CD4-positive, alpha-beta T cell (primary cell): ENCODE measurements around the gene HIGD1C. TPM values are rescaled to one million over a fixed set of nuclear protein-coding genes. Genes with fewer than 3 reads are reported as not detected.

Experiments used
- ATAC-seq: fragments of 200-7000 bp; cut with Tn5 transposase; one replicate; pipeline ENCODE4 v1.10.0; 2022; ENCODE audit warnings: mild to moderate bottlenecking; ENCODE audit not compliant: poor library complexity
- CTCF ChIA-PET: fragments of 350-600 bp; sonication (Branson Sonifier 250); formaldehyde crosslinking; loops from one replicate; lab custom pipeline; 2021; ENCODE audit warnings: antibody characterized with exemption, inconsistent platforms; lab: Charles Lee
- POLR2A ChIA-PET: fragments of 350-600 bp; sonication (Branson Sonifier 250); formaldehyde crosslinking; loops from one replicate; lab custom pipeline; 2021; ENCODE audit warnings: antibody characterized with exemption, inconsistent platforms; lab: Charles Lee
- DNase-seq, 14 experiments: peaks; one replicate each; pipeline ENCODE4 v3.0.0-alpha.2; 2013 to 2020; ENCODE audit warnings: mixed read lengths in 2 of 14
- H3K27ac ChIP-seq, 2 donors: one replicate each; pipeline versions ENCODE4 v1.5.1 to v1.7.0; 2013; ENCODE audit warnings: low read length in 2 of 2, low read depth in 1 of 2, mild to moderate bottlenecking in 1 of 2
- H3K27me3 ChIP-seq, 2 experiments: 1 replicate in 1 of 2; 2 replicates in 1 of 2; pipeline versions ENCODE4 v1.6.1 to v1.7.0; 2013; ENCODE audit warnings: low read length in 2 of 2, control low read depth in 1 of 2, mild to moderate bottlenecking in 1 of 2, moderate library complexity in 1 of 2; ENCODE audit not compliant: insufficient read depth in 2 of 2, control insufficient read depth in 1 of 2
- H3K36me3 ChIP-seq: one replicate; pipeline ENCODE4 v1.6.1; 2013; ENCODE audit warnings: low read length, control low read depth; ENCODE audit not compliant: insufficient read depth
- H3K4me1 ChIP-seq: one replicate; pipeline ENCODE4 v1.6.1; 2013; ENCODE audit warnings: low read length, control low read depth; ENCODE audit not compliant: insufficient read depth
- H3K4me3 ChIP-seq: one replicate; pipeline ENCODE4 v1.5.1; 2013; ENCODE audit warnings: mild to moderate bottlenecking, low read length, moderate library complexity
- H3K9me3 ChIP-seq, 2 experiments: 1 replicate in 1 of 2; 2 replicates in 1 of 2; pipeline versions ENCODE4 v1.6.1 to v1.7.0; 2013; ENCODE audit warnings: low read length in 2 of 2, mild to moderate bottlenecking in 2 of 2, control low read depth in 1 of 2, moderate library complexity in 1 of 2; ENCODE audit not compliant: control insufficient read depth in 1 of 2, insufficient read depth in 1 of 2
- H3K27ac Mint-ChIP-seq: one replicate; pipeline ENCODE4 v1.8.0; 2020; ENCODE audit warnings: mixed read lengths
- H3K27me3 Mint-ChIP-seq: one replicate; pipeline ENCODE4 v1.8.0; 2021; ENCODE audit warnings: mixed read lengths
- H3K36me3 Mint-ChIP-seq: one replicate; pipeline ENCODE4 v1.8.0; 2021; ENCODE audit warnings: low read depth, mixed read lengths
- H3K4me1 Mint-ChIP-seq: one replicate; pipeline ENCODE4 v1.8.0; 2021; ENCODE audit warnings: low read depth, mixed read lengths
- H3K4me3 Mint-ChIP-seq: one replicate; pipeline ENCODE4 v1.8.0; 2020; ENCODE audit warnings: mild to moderate bottlenecking, mixed read lengths
- H3K9me3 Mint-ChIP-seq: one replicate; pipeline ENCODE4 v1.8.0; 2020; ENCODE audit warnings: mixed read lengths
- intact Hi-C, 2 experiments: fragments of 100-400 bp; cut with DNase I in 1 of 2; cut with micrococcal nuclease in 1 of 2; formaldehyde crosslinking; loops; one replicate each; pipeline versions ENCODE4 v1.15.1 to v1.9.0; 2023 to 2025; cut with DNase I, micrococcal nuclease
- total RNA-seq, 174 experiments: library from RNA in 2 of 174; stranded (reverse) in 2 of 174; gene quantifications; one replicate each; pipeline ENCODE4 v1.2.3 and lab custom pipeline; 2021 to 2026
- TF ChIP-seq, protein P1 (sequence below): fragments of 200-600 bp; IDR thresholded peaks from one replicate; pipeline ENCODE4 v1.8.0; 2022; ENCODE audit warnings: antibody characterized with exemption, mild to moderate bottlenecking

The HIGD1C gene
- total RNA-seq, 2 experiments from 2014 or later = not detected

DNA sequence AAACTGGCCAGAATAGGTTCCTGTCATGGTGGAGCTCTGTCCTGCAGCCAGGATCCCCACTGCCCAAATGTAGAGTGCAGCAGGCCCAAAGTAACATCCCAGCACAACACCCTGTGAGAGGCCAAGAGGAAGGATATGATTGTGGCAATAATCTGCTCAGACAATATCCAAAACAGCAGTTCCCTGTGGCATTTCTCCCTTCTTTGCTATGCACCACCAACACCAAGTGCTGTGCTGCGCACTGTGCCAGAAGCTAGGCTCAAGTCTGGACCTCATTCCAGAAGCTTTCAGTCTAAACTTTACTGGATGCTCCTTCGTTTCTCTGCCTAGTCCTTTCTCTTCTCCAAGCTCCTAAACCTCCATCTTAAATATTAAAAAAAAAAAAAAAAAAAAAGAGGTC, 40.5 kb downstream of the HIGD1C start:
- no peak for ATAC-seq
- H3K4me3 Mint-ChIP-seq = no peak overlapping the region
- H3K4me1 Mint-ChIP-seq = no peaks in the 10 kb centered on the region
- POLR2A ChIA-PET = no interaction called here
- Histone ChIP-seq H3K4me1 (no peaks in the 10 kb centered on the region), H3K9me3 (no peaks in the 10 kb centered on the region), H3K4me3 (no peak overlapping the region), H3K27ac (no peak overlapping the region), H3K27me3 (no peaks in the 10 kb centered on the region), H3K36me3 (peaks cover 88% of the 10 kb centered on the region)
- no peak overlapping the region for H3K27ac Mint-ChIP-seq
- TF ChIP-seq, protein P1, sequence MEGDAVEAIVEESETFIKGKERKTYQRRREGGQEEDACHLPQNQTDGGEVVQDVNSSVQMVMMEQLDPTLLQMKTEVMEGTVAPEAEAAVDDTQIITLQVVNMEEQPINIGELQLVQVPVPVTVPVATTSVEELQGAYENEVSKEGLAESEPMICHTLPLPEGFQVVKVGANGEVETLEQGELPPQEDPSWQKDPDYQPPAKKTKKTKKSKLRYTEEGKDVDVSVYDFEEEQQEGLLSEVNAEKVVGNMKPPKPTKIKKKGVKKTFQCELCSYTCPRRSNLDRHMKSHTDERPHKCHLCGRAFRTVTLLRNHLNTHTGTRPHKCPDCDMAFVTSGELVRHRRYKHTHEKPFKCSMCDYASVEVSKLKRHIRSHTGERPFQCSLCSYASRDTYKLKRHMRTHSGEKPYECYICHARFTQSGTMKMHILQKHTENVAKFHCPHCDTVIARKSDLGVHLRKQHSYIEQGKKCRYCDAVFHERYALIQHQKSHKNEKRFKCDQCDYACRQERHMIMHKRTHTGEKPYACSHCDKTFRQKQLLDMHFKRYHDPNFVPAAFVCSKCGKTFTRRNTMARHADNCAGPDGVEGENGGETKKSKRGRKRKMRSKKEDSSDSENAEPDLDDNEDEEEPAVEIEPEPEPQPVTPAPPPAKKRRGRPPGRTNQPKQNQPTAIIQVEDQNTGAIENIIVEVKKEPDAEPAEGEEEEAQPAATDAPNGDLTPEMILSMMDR = no peak
- CTCF ChIA-PET = no interaction called here
- no peaks in the 10 kb centered on the region for H3K27me3 Mint-ChIP-seq
- H3K36me3 Mint-ChIP-seq = peaks cover 95% of the 10 kb centered on the region
- DNase-seq = no peak
- no peaks in the 10 kb centered on the region for H3K9me3 Mint-ChIP-seq
- intact Hi-C loops = no loop called here

DNA sequence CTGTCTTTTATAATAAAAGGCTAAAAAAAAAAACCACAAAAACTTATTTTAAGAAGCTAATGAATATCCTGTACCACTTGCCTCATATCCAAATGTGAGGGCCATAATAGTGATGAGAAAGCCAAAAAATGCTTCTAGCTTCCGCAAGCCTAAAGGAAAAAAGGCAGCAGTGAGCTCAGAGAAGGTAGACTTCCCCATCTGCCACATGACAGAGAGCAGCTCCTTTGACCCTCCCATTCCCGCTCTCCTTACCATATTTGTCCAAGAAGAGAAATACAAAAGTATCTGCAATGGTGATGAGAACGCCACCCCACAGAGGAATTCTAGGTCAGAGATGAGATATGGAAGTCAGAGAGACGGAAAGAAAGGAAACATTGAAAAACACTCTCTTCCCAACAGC, 46.7 kb downstream of the HIGD1C start:
- no peak for ATAC-seq
- Mint-ChIP-seq H3K4me1 (no peaks in the 10 kb centered on the region), H3K27me3 (no peaks in the 10 kb centered on the region), H3K4me3 (no peak overlapping the region), H3K27ac (no peak overlapping the region), H3K36me3 (peaks cover 86% of the 10 kb centered on the region), H3K9me3 (no peaks in the 10 kb centered on the region)
- POLR2A ChIA-PET = no interaction called here
- intact Hi-C loops = no loop called here
- Histone ChIP-seq H3K9me3 (no peaks in the 10 kb centered on the region), H3K4me3 (no peak overlapping the region), H3K27ac (no peak overlapping the region), H3K4me1 (no peaks in the 10 kb centered on the region), H3K36me3 (peaks cover 48% of the 10 kb centered on the region), H3K27me3 (no peaks in the 10 kb centered on the region)
- CTCF ChIA-PET = no interaction called here
- DNase-seq = no peak
- TF ChIP-seq, protein P1 = no peak

DNA sequence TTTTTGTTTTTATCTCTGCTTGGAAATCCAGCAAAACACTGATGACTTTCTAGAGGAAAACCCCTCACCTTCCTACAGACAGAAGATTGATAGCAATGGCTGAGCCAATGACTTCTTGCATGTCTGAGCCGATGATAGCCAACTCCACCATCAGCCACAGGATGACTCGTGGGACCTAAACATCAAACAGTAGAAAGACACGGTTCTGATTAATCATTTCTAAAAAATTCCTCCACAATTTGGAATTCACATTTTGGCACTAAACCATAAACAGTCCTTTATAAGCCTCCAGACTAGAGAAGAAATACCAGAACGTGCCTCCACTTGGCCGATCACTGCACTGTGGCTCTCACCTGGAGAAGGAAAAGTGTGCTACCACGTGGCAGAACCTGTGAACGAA, 47.9 kb downstream of the HIGD1C start:
- no peak for DNase-seq
- peaks cover 86% of the 10 kb centered on the region for H3K36me3 Mint-ChIP-seq
- no peak for ATAC-seq
- H3K27me3 Mint-ChIP-seq = no peaks in the 10 kb centered on the region
- H3K9me3 ChIP-seq = no peaks in the 10 kb centered on the region
- POLR2A ChIA-PET = no interaction called here
- TF ChIP-seq, protein P1 = no peak
- no peak overlapping the region for H3K27ac Mint-ChIP-seq
- H3K27ac ChIP-seq = no peak overlapping the region
- no peaks in the 10 kb centered on the region for H3K9me3 Mint-ChIP-seq
- no peaks in the 10 kb centered on the region for H3K27me3 ChIP-seq
- no peak overlapping the region for H3K4me3 Mint-ChIP-seq
- H3K4me1 Mint-ChIP-seq = no peaks in the 10 kb centered on the region
- peaks cover 49% of the 10 kb centered on the region for H3K36me3 ChIP-seq
- CTCF ChIA-PET = no interaction called here
- no peaks in the 10 kb centered on the region for H3K4me1 ChIP-seq
- no peak overlapping the region for H3K4me3 ChIP-seq
- intact Hi-C loops = no loop called here
